Mesothelial cell of epicardium (in vitro differentiated cells): Measurements from ENCODE around the gene MYPOP. TPM values are rescaled to one million over a fixed set of nuclear protein-coding genes. Genes with fewer than 3 reads are reported as not detected.
A peak's percentile ranks its signal among the peaks of the same experiment; 100 is the strongest.

Source experiments
- DNase-seq, 2 experiments: peaks; one replicate each; pipeline ENCODE4 v3.0.0; 2021; ENCODE audit warnings: low spot score in 2 of 2; ENCODE audit not compliant: unreplicated experiment in 2 of 2
- H3K27ac Mint-ChIP-seq: 2 replicates; pipeline ENCODE4 v1.8.0; 2021; ENCODE audit warnings: mixed read lengths
- H3K27me3 Mint-ChIP-seq: 2 replicates; pipeline ENCODE4 v1.8.0; 2021; ENCODE audit warnings: low read depth, mixed read lengths
- H3K36me3 Mint-ChIP-seq: 2 replicates; pipeline ENCODE4 v1.8.0; 2021; ENCODE audit warnings: mixed read lengths
- H3K4me1 Mint-ChIP-seq: 2 replicates; pipeline ENCODE4 v1.8.0; 2021; ENCODE audit warnings: mixed read lengths
- H3K4me3 Mint-ChIP-seq: 2 replicates; pipeline ENCODE4 v1.8.0; 2021; ENCODE audit warnings: mild to moderate bottlenecking, moderate library complexity, mixed read lengths
- H3K9me3 Mint-ChIP-seq: 2 replicates; pipeline ENCODE4 v1.8.0; 2021; ENCODE audit warnings: mixed read lengths
- CTCF ChIP-seq: fragments of 200-600 bp; sonication (generic); IDR thresholded peaks from one replicate; pipeline ENCODE4 v1.5.0; 2021; ENCODE audit warnings: antibody characterized with exemption; ENCODE audit not compliant: unreplicated experiment
- total RNA-seq: library from RNA; stranded (reverse); gene quantifications from 3 replicates; pipeline ENCODE4 v1.2.1, GENCODE V29; 2021

Gene MYPOP
- total RNA-seq, 1 donor from 2014 or later: 10.4 TPM

DNA sequence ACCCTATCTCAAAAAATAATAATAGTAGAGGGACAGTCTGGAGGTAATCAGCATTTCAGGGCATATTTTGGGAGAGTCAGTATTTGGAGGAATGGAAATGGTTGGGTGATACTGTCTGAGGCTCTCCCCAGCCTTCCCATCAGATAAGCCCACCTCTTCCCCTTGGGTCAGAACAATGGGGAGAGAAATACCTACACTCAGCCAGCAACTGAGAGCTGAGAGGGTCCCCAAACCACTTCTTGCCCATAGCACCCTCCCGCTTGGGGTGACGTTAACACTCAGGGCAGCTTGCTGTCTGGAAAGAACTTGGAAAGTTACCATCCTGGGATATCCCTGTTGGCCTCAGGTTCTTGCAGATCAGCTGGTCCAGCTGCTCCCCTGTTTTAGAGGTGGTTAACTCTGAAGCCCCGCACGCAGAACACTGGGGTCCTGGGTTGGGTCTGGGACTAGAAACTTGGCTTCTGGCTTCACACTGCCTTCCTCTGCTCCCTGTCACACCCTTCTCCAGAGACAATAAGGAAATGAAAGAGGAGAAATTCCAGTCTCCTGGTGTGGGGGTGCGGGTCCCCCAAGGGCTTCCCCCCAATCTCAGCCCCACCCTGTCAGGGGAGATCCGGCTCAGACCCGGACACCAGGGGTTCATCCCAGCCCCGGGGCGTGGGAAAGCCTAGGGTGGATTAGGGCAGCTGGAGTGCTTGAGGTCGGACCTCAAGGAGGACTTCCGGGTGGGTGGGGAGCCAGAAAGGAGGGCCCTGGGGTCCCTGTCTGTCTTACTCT lies 35.8 kb downstream of the MYPOP start:
- no peak for TF ChIP-seq CTCF
- Mint-ChIP-seq H3K36me3 (no peaks in the 10 kb centered on the region), H3K4me3 (no peak overlapping the region), H3K9me3 (no peaks in the 10 kb centered on the region), H3K27me3 (peaks cover 47% of the 10 kb centered on the region), H3K4me1 (peaks cover 10% of the 10 kb centered on the region), H3K27ac (no peak overlapping the region)
- DNase-seq: no peak

DNA sequence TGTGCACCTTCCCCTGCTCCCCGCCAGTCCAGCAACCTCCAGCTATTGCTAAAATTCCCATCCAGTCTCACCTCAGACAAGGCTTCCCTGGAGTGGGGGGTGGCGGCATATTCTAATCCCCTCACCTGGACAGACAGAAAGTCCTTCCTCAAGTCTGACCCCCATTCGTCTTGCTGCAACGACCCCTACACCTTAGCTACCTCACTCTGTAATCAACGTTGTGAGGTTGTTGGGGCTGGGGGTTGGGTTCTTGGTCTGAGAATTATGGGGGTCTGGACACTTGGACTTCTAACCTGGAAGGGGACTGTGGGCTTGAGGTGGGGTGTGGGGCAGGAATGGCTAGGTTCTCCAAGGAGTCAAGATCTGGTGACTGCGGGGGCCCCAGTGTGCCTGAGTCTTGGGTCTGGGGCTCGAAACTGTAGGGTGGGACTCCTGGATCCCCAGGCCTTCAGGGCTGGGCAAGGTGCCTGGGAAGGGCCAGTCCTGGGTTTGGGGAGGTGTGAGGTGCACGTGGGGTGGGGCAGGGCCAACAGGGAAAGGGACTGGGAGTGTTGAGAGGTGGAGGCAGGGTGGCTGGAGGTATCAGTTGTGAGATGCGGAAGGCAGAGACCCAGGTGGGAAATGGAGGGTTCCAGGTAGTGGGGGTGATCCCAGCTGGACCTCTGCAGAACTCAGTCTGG lies 37.0 kb downstream of the MYPOP start:
- H3K9me3 Mint-ChIP-seq: no peaks in the 10 kb centered on the region
- H3K27ac Mint-ChIP-seq: no peak overlapping the region
- peak overlapping the region; percentile 13 for H3K4me3 Mint-ChIP-seq

GRCh38 chr19:45864629-45865082 lies 37.8 kb downstream of the MYPOP start:
- H3K27ac Mint-ChIP-seq: no peak overlapping the region
- H3K4me1 Mint-ChIP-seq: peaks cover 10% of the 10 kb centered on the region
- no peaks in the 10 kb centered on the region for H3K9me3 Mint-ChIP-seq
- DNase-seq: no peak
- peak overlapping the region; percentile 43 for H3K4me3 Mint-ChIP-seq
- no peaks in the 10 kb centered on the region for H3K36me3 Mint-ChIP-seq
- TF ChIP-seq CTCF: no peak
- H3K27me3 Mint-ChIP-seq: peaks cover 47% of the 10 kb centered on the region

More for the DNA sequence above, 37.0 kb downstream of the MYPOP start:
- DNase-seq: no peak
- Mint-ChIP-seq H3K27me3 (peaks cover 47% of the 10 kb centered on the region), H3K4me1 (peaks cover 10% of the 10 kb centered on the region), H3K36me3 (no peaks in the 10 kb centered on the region)
- no peak for TF ChIP-seq CTCF

DNA sequence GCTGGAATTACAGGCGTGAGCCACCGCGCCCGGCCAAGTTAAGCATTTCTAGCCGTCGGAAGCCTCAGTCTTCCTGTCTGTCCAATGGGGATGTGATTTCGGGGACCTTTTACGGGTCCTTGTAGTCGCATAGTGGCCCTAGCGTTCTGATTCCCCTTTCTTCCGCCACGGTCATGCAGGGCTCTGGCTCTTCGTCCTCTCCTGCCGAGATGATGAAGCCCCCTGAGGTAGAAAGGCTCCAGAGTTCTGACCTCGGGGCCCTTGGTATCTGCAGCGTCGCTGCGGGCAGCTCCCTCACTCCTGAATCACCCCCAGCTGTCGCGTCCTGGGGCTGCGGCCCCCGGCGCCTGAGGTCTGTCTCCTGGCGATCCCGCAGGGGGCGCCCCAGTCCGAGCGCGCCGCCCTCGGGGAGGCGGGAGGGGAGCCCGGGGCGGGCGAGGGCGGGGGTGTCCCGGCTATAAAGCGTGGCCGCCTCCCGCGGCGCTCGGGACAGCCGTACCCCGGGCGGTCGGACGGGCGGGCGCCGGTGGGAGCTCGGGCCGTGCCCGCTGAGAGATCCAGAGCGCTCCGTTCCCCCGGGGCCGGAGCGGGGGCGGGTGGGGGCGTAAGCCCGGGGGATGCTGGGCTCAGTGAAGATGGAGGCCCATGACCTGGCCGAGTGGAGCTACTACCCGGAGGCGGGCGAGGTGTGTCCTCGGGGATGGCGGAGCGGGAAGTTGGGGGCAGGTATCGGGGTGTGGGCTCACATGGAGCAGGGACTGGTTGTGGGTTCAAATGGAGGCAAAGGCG lies 38.4 kb downstream of the MYPOP start, which contains the start of gene FOXA3:
Gene FOXA3, plus strand, starts transcription at position 487 of the 789 bp plus-strand sequence. Its CDS starts 131 bp downstream, at position 618.
- TF ChIP-seq CTCF: peak; percentile 16
- no peak for DNase-seq
- peaks cover 10% of the 10 kb centered on the region for H3K4me1 Mint-ChIP-seq
- no peaks in the 10 kb centered on the region for H3K9me3 Mint-ChIP-seq
- peak within 1 kb of the TSS; percentile 95 for H3K4me3 Mint-ChIP-seq
- peak within 1 kb of the TSS; percentile 99 for H3K27ac Mint-ChIP-seq
- peaks cover 47% of the 10 kb centered on the region for H3K27me3 Mint-ChIP-seq
- peaks cover 1% of the 10 kb centered on the region for H3K36me3 Mint-ChIP-seq

DNA sequence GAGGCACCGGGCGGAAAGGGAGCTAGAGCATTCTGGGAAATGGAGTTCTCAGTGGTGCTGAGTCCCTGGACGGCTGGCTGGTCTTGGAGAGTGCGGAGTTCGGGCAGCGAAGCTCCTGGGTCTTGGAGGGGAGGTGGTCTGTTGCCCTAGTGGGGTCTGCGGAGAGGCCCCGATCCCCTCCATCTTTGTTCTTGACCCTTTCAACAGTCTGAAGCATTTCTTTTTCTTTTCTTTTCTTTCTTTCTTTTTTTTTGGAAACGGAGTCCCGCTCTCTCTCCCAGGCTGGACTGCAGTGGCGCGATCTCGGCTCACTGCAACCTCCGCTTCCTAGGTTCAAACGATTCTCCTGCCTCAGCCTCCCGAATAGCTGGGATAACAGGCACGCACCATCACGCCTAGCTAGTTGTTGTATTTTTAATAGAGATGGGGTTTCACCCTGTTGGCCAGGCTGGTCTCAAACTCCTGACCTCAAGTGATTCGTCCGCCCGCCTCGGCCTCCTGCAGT lies 39.0 kb downstream of the MYPOP start:
- Mint-ChIP-seq H3K36me3 (peaks cover 6% of the 10 kb centered on the region), H3K27me3 (peaks cover 47% of the 10 kb centered on the region), H3K4me1 (peaks cover 10% of the 10 kb centered on the region), H3K4me3 (peak overlapping the region; percentile 95), H3K27ac (peak overlapping the region; percentile 99), H3K9me3 (no peaks in the 10 kb centered on the region)
- TF ChIP-seq CTCF: no peak
- DNase-seq: no peak
